Measurements from ENCODE around the gene RASGRF2. TPM values are rescaled to one million over a fixed set of nuclear protein-coding genes. Genes with fewer than 3 reads are reported as not detected.

The RASGRF2 gene
- total RNA-seq, 1 experiment from 2014 or later, result 9.1 TPM

- no peaks in the 10 kb centered on the region for H3K4me1 ChIP-seq (ENCODE audit: insufficient read depth, low read length, poor library complexity, severe bottlenecking)
- H3K9me3 ChIP-seq (ENCODE audit: low read depth, low read length, poor library complexity, severe bottlenecking), result peaks cover 6% of the 10 kb centered on the region
- no peak overlapping the region for H3K27ac ChIP-seq (ENCODE audit: low read depth, low read length, poor library complexity, severe bottlenecking)
- ChIA-PET POLR2A (ENCODE audit: low non-redundant PET) (no interaction called here), CTCF (no interaction called here)
- H3K4me3 ChIP-seq (ENCODE audit: low read depth, low read length, poor library complexity, severe bottlenecking), result no peak overlapping the region
- H3K27me3 ChIP-seq (replicated peaks; ENCODE audit: insufficient read depth, low read depth, low read length, poor library complexity), result no peaks in the 10 kb centered on the region
- no peak for DNase-seq (ENCODE audit: low spot score)
- no peaks in the 10 kb centered on the region for H3K36me3 ChIP-seq (ENCODE audit: insufficient read depth, low read length, poor library complexity, severe bottlenecking)
- intact Hi-C loops (cut with micrococcal nuclease; ENCODE audit: unreplicated experiment), result no loop called here
- BruUV-seq (replicated peaks), result no TSS peak
- TF ChIP-seq EZH2 (IDR thresholded peaks at IDR 0.05; ENCODE audit: borderline replicate concordance, low read depth, low read length, poor library complexity, severe bottlenecking) (no peak), CTCF (conservative IDR thresholded peaks at IDR 0.05; ENCODE audit: low read depth, low read length) (no peak)
These were observed 118.8 kb downstream of the RASGRF2 start for GRCh38 chr5:81078930-81079329.

GRCh38 chr5:81080809-81081460 is 120.8 kb downstream of the RASGRF2 start:
- TF ChIP-seq EZH2 (IDR thresholded peaks at IDR 0.05; ENCODE audit: borderline replicate concordance, low read depth, low read length, poor library complexity, severe bottlenecking) (no peak), CTCF (conservative IDR thresholded peaks at IDR 0.05; ENCODE audit: low read depth, low read length) (no peak)
- no peaks in the 10 kb centered on the region for H3K36me3 ChIP-seq (ENCODE audit: insufficient read depth, low read length, poor library complexity, severe bottlenecking)
- peaks cover 6% of the 10 kb centered on the region for H3K9me3 ChIP-seq (ENCODE audit: low read depth, low read length, poor library complexity, severe bottlenecking)
- ChIA-PET CTCF (interaction anchor here (0.6 kb wide), 1 partner anchor 115 kb away, joined by 3 read pairs; no protein-coding TSS in a partner anchor), POLR2A (ENCODE audit: low non-redundant PET) (no interaction called here)
- no peak overlapping the region for H3K27ac ChIP-seq (ENCODE audit: low read depth, low read length, poor library complexity, severe bottlenecking)
- no peak for DNase-seq (ENCODE audit: low spot score)
- intact Hi-C loops (cut with micrococcal nuclease; ENCODE audit: unreplicated experiment), result no loop called here
- no peaks in the 10 kb centered on the region for H3K27me3 ChIP-seq (replicated peaks; ENCODE audit: insufficient read depth, low read depth, low read length, poor library complexity)
- no peaks in the 10 kb centered on the region for H3K4me1 ChIP-seq (ENCODE audit: insufficient read depth, low read length, poor library complexity, severe bottlenecking)
- no peak overlapping the region for H3K4me3 ChIP-seq (ENCODE audit: low read depth, low read length, poor library complexity, severe bottlenecking)
- no TSS peak for BruUV-seq (replicated peaks)

- Histone ChIP-seq H3K27ac (ENCODE audit: low read depth, low read length, poor library complexity, severe bottlenecking) (no peak overlapping the region), H3K9me3 (ENCODE audit: low read depth, low read length, poor library complexity, severe bottlenecking) (peaks cover 6% of the 10 kb centered on the region), H3K27me3 (replicated peaks; ENCODE audit: insufficient read depth, low read depth, low read length, poor library complexity) (no peaks in the 10 kb centered on the region), H3K36me3 (ENCODE audit: insufficient read depth, low read length, poor library complexity, severe bottlenecking) (no peaks in the 10 kb centered on the region), H3K4me1 (ENCODE audit: insufficient read depth, low read length, poor library complexity, severe bottlenecking) (no peaks in the 10 kb centered on the region), H3K4me3 (ENCODE audit: low read depth, low read length, poor library complexity, severe bottlenecking) (no peak overlapping the region)
- TF ChIP-seq CTCF (conservative IDR thresholded peaks at IDR 0.05; ENCODE audit: low read depth, low read length), result no peak
- no peak for TF ChIP-seq EZH2 (IDR thresholded peaks at IDR 0.05; ENCODE audit: borderline replicate concordance, low read depth, low read length, poor library complexity, severe bottlenecking)
- intact Hi-C loops (cut with micrococcal nuclease; ENCODE audit: unreplicated experiment), result no loop called here
- POLR2A ChIA-PET (ENCODE audit: low non-redundant PET), result no interaction called here
- DNase-seq (ENCODE audit: low spot score), result no peak
- CTCF ChIA-PET, result no interaction called here
- BruUV-seq (replicated peaks), result no TSS peak
These were observed 121.3 kb downstream of the RASGRF2 start for GRCh38 chr5:81081461-81081835.

Data from A673 (cell line).